HEK293T (cell line): ENCODE results near the gene LSM2.

Experiments used
- CTCF ChIA-PET: fragments of 350-600 bp; formaldehyde crosslinking; extraction: SDS; loops from one replicate; lab custom pipeline; 2021; ENCODE audit warnings: antibody characterized with exemption, inconsistent platforms; lab: Yijun Ruan, JAX
- POLR2A ChIA-PET: fragments of 350-600 bp; formaldehyde crosslinking; extraction: SDS; loops from one replicate; lab custom pipeline; 2020; ENCODE audit warnings: antibody characterized with exemption, inconsistent platforms; lab: Yijun Ruan, JAX
- DNase-seq: peaks from one replicate; pipeline ENCODE4 v3.0.0; 2012; ENCODE audit warnings: mixed read lengths; ENCODE audit errors: extremely low spot score
- ARNT ChIP-seq: fragments of 450-650 bp; IDR thresholded peaks from 2 replicates; pipeline ENCODE4 v1.6.1; 2017; ENCODE audit warnings: mild to moderate bottlenecking
- BHLHE40 ChIP-seq: fragments of 450-650 bp; IDR thresholded peaks from 2 replicates; pipeline ENCODE4 v1.6.1; 2016; ENCODE audit warnings: mild to moderate bottlenecking, moderate library complexity, borderline replicate concordance
- CTBP1 ChIP-seq: fragments of 450-650 bp; IDR thresholded peaks from 2 replicates; pipeline ENCODE4 v1.6.1; 2016; ENCODE audit warnings: borderline replicate concordance
- ELF4 ChIP-seq: fragments of 450-650 bp; IDR thresholded peaks from 2 replicates; pipeline ENCODE4 v1.6.1; 2017; ENCODE audit warnings: antibody characterized with exemption
- FOXA1 ChIP-seq: fragments of 450-650 bp; IDR thresholded peaks from 2 replicates; pipeline ENCODE4 v1.6.1; 2016; ENCODE audit warnings: mild to moderate bottlenecking
- FOXK2 ChIP-seq: fragments of 450-650 bp; IDR thresholded peaks from 2 replicates; pipeline ENCODE4 v1.6.1; 2016; ENCODE audit warnings: mild to moderate bottlenecking
- FOXM1 ChIP-seq: fragments of 450-650 bp; IDR thresholded peaks from 2 replicates; pipeline ENCODE4 v1.6.1; 2017; ENCODE audit warnings: mild to moderate bottlenecking, borderline replicate concordance
- HDGF ChIP-seq: fragments of 450-650 bp; IDR thresholded peaks from 2 replicates; pipeline ENCODE4 v1.6.1; 2017; ENCODE audit warnings: antibody characterized with exemption, borderline replicate concordance
- L3MBTL2 ChIP-seq: fragments of 450-650 bp; conservative IDR thresholded peaks from 2 replicates; pipeline ENCODE4 v1.6.1; 2016; ENCODE audit warnings: mild to moderate bottlenecking
- LEF1 ChIP-seq: fragments of 450-650 bp; IDR thresholded peaks from 2 replicates; pipeline ENCODE4 v1.6.1; 2017; ENCODE audit warnings: mild to moderate bottlenecking, borderline replicate concordance
- NFRKB ChIP-seq: fragments of 450-650 bp; IDR thresholded peaks from 2 replicates; pipeline ENCODE4 v1.6.1; 2016; ENCODE audit warnings: mild to moderate bottlenecking, moderate library complexity
- SP1 ChIP-seq: fragments of 450-650 bp; IDR thresholded peaks from 2 replicates; pipeline ENCODE4 v1.6.1; 2017
- SUZ12 ChIP-seq: fragments of 450-650 bp; IDR thresholded peaks from 2 replicates; pipeline ENCODE4 v1.6.1; 2016; ENCODE audit warnings: mild to moderate bottlenecking
- TARDBP ChIP-seq: fragments of 450-650 bp; IDR thresholded peaks from 2 replicates; pipeline ENCODE4 v1.6.1; 2016
- ZNF384 ChIP-seq: fragments of 450-650 bp; IDR thresholded peaks from 2 replicates; pipeline ENCODE4 v1.6.1; 2016
- TF ChIP-seq, protein P1 (sequence below): fragments of 450-650 bp; IDR thresholded peaks from 2 replicates; pipeline ENCODE4 v1.6.1; 2016

The LSM2 gene

DNA sequence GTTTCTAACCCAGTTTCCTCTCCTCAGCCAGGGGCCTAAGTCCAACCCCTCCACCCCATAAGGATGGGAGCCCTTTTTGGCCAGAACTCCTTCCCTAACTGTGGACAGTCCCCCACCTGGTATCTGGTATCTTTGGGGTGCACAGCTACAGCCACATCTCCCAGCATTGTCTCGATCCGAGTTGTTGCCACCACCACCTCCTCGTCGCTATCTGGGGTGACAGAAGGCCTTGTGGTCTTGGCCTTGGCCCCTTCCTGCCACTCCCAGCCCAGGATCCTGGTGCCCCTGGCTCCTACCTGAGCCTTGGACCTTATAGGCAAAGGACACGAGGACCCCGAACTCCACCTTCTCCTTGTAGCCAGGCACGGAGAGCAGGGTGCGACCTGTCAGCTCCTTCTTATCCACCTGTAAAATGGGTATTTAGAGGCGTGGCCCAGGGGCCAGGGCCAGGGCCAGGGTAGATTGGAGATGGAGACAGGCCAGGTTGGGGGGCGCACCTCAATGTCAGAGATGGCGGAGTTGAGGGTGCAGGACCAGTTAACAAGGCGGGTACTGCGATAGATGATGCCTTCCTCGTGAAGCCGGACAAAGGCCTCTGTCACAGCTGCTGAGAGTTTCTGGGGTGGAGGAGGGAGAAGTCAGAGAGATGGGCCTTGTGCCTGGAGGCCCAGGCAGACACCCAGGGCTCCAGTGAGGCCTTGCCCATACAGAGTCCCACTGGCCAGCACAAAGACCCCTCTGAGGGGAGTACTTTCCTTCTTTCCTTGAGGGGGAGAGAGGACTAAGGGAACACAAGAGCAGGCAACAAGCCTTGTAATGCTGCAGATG is 22.5 kb downstream of the LSM2 start:
- POLR2A ChIA-PET, result interaction anchor here (0.7 to 2.1 kb wide), 4 partner anchors 22 to 119 kb away, joined by 3 to 6 read pairs (median 4); partner anchors contain the start of genes GPANK1, HSPA1B and LSM2
- DNase-seq, result no peak
- TF ChIP-seq SUZ12, result no peak
- CTCF ChIA-PET, result no interaction called here

- TF ChIP-seq SP1, result no peak
- no peak for TF ChIP-seq FOXK2
- no peak for TF ChIP-seq SUZ12
- no peak for TF ChIP-seq FOXA1
- no peak for DNase-seq
- ChIA-PET CTCF (no interaction called here), POLR2A (no interaction called here)
Observed at GRCh38 chr6:31782126-31782855, 24.5 kb downstream of the LSM2 start.

DNA sequence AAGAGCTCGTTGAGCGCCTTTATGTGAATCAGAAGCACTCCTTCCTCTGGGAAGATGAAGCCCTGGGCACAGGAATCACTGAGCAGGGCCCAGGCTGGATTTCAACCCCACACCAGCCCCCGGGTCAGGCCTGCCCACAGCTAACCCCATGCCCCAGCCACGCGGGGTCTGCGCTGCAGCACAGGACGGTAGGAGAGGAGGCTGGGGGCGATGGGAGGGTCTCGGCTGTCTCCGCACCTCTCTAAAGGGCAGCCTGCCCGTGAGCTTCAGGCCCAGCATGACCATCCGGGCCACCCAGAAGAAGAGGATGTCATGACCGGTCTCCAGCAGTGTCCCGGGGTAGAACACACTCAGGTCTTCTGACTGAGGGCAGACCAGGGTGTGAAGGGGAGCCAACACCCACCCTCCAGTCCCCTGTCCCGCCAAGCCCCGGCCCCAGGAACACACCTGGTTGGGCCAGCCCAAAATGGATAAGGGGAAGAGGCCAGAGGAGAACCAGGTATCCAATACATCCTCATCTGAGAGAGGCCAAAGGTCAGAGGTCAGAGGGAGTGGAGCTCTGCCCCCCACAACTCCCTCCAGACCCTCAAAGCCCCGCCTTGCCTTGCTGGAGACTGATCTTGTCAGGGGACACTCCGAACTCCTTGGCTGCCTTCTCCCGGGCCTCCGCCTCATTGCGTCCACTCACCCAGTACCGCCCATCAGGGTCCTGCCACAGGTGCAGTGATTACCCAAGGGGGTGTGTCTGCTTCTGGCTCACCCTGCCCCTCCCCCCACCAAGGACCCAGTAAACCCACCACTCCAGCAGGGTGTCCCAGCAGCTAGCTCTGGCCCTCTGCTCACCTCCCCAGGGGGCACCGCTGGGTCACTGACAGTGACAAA is 25.3 kb downstream of the LSM2 start:
- TF ChIP-seq NFRKB (no peak), LEF1 (no peak), BHLHE40 (no peak), L3MBTL2 (no peak)
- TF ChIP-seq, protein P1, sequence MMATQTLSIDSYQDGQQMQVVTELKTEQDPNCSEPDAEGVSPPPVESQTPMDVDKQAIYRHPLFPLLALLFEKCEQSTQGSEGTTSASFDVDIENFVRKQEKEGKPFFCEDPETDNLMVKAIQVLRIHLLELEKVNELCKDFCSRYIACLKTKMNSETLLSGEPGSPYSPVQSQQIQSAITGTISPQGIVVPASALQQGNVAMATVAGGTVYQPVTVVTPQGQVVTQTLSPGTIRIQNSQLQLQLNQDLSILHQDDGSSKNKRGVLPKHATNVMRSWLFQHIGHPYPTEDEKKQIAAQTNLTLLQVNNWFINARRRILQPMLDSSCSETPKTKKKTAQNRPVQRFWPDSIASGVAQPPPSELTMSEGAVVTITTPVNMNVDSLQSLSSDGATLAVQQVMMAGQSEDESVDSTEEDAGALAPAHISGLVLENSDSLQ, result no peak
- ChIA-PET POLR2A (interaction anchor here (0.6 kb wide), 2 partner anchors 9 to 347 kb away, joined by 3 read pairs; partner anchors contain the start of gene ATF6B), CTCF (interaction anchor here (1.7 kb wide), 1 partner anchor 10 kb away, joined by 6 read pairs; no protein-coding TSS in a partner anchor)
- no peak for DNase-seq

- CTCF ChIA-PET, result interaction anchor here (1.7 kb wide), 1 partner anchor 11 kb away, joined by 6 read pairs; no protein-coding TSS in a partner anchor
- no peak for DNase-seq
- POLR2A ChIA-PET, result interaction anchor here (0.6 to 3.8 kb wide), 3 partner anchors 10 to 348 kb away, joined by 3 to 17 read pairs (median 3); partner anchors contain the start of genes ATF6B and HSPA1B
- no peak for TF ChIP-seq FOXA1
- TF ChIP-seq L3MBTL2, result no peak
- TF ChIP-seq SUZ12, result no peak
- TF ChIP-seq SP1, result no peak
- no peak for TF ChIP-seq ZNF384
Observed at GRCh38 chr6:31780507-31781243, 26.1 kb downstream of the LSM2 start.

GRCh38 chr6:31779908-31780307 is 26.9 kb downstream of the LSM2 start:
- CTCF ChIA-PET, result interaction anchor here (1.7 kb wide), 1 partner anchor 11 kb away, joined by 6 read pairs; no protein-coding TSS in a partner anchor
- TF ChIP-seq, protein P1, result no peak
- TF ChIP-seq CTBP1 (no peak), NFRKB (no peak), FOXK2 (no peak), ZNF384 (no peak), SUZ12 (no peak), HDGF (no peak), L3MBTL2 (no peak), LEF1 (no peak), ELF4 (no peak)
- POLR2A ChIA-PET, result interaction anchor here (1.3 to 3.8 kb wide), 3 partner anchors 26 to 48 kb away, joined by 3 to 17 read pairs (median 4); partner anchors contain the start of genes HSPA1B and LSM2
- no peak for DNase-seq

- no peak for TF ChIP-seq ELF4
- no peak for TF ChIP-seq LEF1
- no peak for TF ChIP-seq NFRKB
- TF ChIP-seq ZNF384, result no peak
- TF ChIP-seq HDGF, result no peak
- no peak for TF ChIP-seq FOXA1
- TF ChIP-seq ARNT, result no peak
- TF ChIP-seq, protein P1, result no peak
- no peak for TF ChIP-seq TARDBP
- TF ChIP-seq CTBP1, result no peak
- no peak for TF ChIP-seq FOXM1
- CTCF ChIA-PET, result interaction anchor here (0.9 to 2.0 kb wide), 2 partner anchors 9 to 12 kb away, joined by 4 to 12 read pairs; no protein-coding TSS in a partner anchor
- DNase-seq, result no peak
- POLR2A ChIA-PET, result interaction anchor here (1.3 to 3.8 kb wide), 3 partner anchors 27 to 48 kb away, joined by 3 to 17 read pairs (median 4); partner anchors contain the start of genes HSPA1B and LSM2
Observed at GRCh38 chr6:31778999-31779885, 27.5 kb downstream of the LSM2 start.
